Measurements from ENCODE around the gene CEACAM3.

Gene CEACAM3

GRCh38 chr19:41843371-41843770 is 47.0 kb downstream of the CEACAM3 start:
- H3K9me2 ChIP-seq (replicated peaks; ENCODE audit: insufficient read depth, low read length) = no peaks in the 10 kb centered on the region
- H3K4me3 ChIP-seq (ENCODE audit: low read length) = no peak overlapping the region
- H3K9me3 ChIP-seq (replicated peaks; ENCODE audit: insufficient read depth, low read length) = no peaks in the 10 kb centered on the region
- H3K36me3 ChIP-seq (replicated peaks; ENCODE audit: insufficient read depth, low read length) = no peaks in the 10 kb centered on the region
- H3K9ac ChIP-seq (ENCODE audit: low read length) = no peak overlapping the region
- H3K79me2 ChIP-seq (ENCODE audit: low read length) = no peaks in the 10 kb centered on the region
- H3F3A ChIP-seq (ENCODE audit: insufficient read depth, low read length) = no peaks in the 10 kb centered on the region
- no peak overlapping the region for H3K4me2 ChIP-seq (ENCODE audit: low read depth, low read length)
- no peak overlapping the region for H2AFZ ChIP-seq (ENCODE audit: low read length)
- DNase-seq = no peak
- TF ChIP-seq EZH2phosphoT487 (IDR thresholded peaks at IDR 0.05; ENCODE audit: low read length) (no peak), EZH2 (optimal IDR thresholded peaks at IDR 0.05; ENCODE audit: low read depth, low read length) (no peak), CTCF (IDR thresholded peaks at IDR 0.05; ENCODE audit: low read length) (no peak)
- H3K27ac ChIP-seq (ENCODE audit: low read length) = no peak overlapping the region
- H3K4me1 ChIP-seq (ENCODE audit: low read length) = no peaks in the 10 kb centered on the region
- H3K27me3 ChIP-seq (replicated peaks; ENCODE audit: insufficient read depth, low read length) = peaks cover 85% of the 10 kb centered on the region
- no peaks in the 10 kb centered on the region for H4K20me1 ChIP-seq (ENCODE audit: insufficient read depth, low read length)

GRCh38 chr19:41844601-41845000 is 48.2 kb downstream of the CEACAM3 start, which contains the start of gene LYPD4:
TSS of gene LYPD4 (minus strand) at chr19:41844683. CDS start at chr19:41839285, 5,398 bp downstream.
- no peaks in the 10 kb centered on the region for H3F3A ChIP-seq (ENCODE audit: insufficient read depth, low read length)
- no peaks in the 10 kb centered on the region for H4K20me1 ChIP-seq (ENCODE audit: insufficient read depth, low read length)
- H3K4me2 ChIP-seq (ENCODE audit: low read depth, low read length) = no peak within 1 kb of the TSS
- TF ChIP-seq EZH2phosphoT487 (IDR thresholded peaks at IDR 0.05; ENCODE audit: low read length) = no peak
- no peak for TF ChIP-seq CTCF (IDR thresholded peaks at IDR 0.05; ENCODE audit: low read length)
- TF ChIP-seq EZH2 (optimal IDR thresholded peaks at IDR 0.05; ENCODE audit: low read depth, low read length) = no peak
- no peaks in the 10 kb centered on the region for H3K9me2 ChIP-seq (replicated peaks; ENCODE audit: insufficient read depth, low read length)
- no peaks in the 10 kb centered on the region for H3K4me1 ChIP-seq (ENCODE audit: low read length)
- no peak within 1 kb of the TSS for H2AFZ ChIP-seq (ENCODE audit: low read length)
- no peak within 1 kb of the TSS for H3K4me3 ChIP-seq (ENCODE audit: low read length)
- H3K9ac ChIP-seq (ENCODE audit: low read length) = no peak within 1 kb of the TSS
- no peak for DNase-seq
- H3K9me3 ChIP-seq (replicated peaks; ENCODE audit: insufficient read depth, low read length) = no peaks in the 10 kb centered on the region
- H3K27me3 ChIP-seq (replicated peaks; ENCODE audit: insufficient read depth, low read length) = peaks cover 81% of the 10 kb centered on the region
- H3K79me2 ChIP-seq (ENCODE audit: low read length) = no peaks in the 10 kb centered on the region
- H3K36me3 ChIP-seq (replicated peaks; ENCODE audit: insufficient read depth, low read length) = no peaks in the 10 kb centered on the region
- H3K27ac ChIP-seq (ENCODE audit: low read length) = no peak within 1 kb of the TSS

- Histone ChIP-seq H3K9me2 (replicated peaks; ENCODE audit: insufficient read depth, low read length) (no peaks in the 10 kb centered on the region), H3K27me3 (replicated peaks; ENCODE audit: insufficient read depth, low read length) (peaks cover 79% of the 10 kb centered on the region), H3K27ac (ENCODE audit: low read length) (no peak within 1 kb of the TSS), H3K4me3 (ENCODE audit: low read length) (no peak within 1 kb of the TSS), H4K20me1 (ENCODE audit: insufficient read depth, low read length) (no peaks in the 10 kb centered on the region), H3K4me2 (ENCODE audit: low read depth, low read length) (no peak within 1 kb of the TSS), H3K4me1 (ENCODE audit: low read length) (no peaks in the 10 kb centered on the region), H3K79me2 (ENCODE audit: low read length) (no peaks in the 10 kb centered on the region), H3K9me3 (replicated peaks; ENCODE audit: insufficient read depth, low read length) (no peaks in the 10 kb centered on the region), H2AFZ (ENCODE audit: low read length) (no peak within 1 kb of the TSS), H3K9ac (ENCODE audit: low read length) (no peak within 1 kb of the TSS), H3F3A (ENCODE audit: insufficient read depth, low read length) (no peaks in the 10 kb centered on the region), H3K36me3 (replicated peaks; ENCODE audit: insufficient read depth, low read length) (no peaks in the 10 kb centered on the region)
- no peak for DNase-seq
- no peak for TF ChIP-seq EZH2phosphoT487 (IDR thresholded peaks at IDR 0.05; ENCODE audit: low read length)
- TF ChIP-seq EZH2 (optimal IDR thresholded peaks at IDR 0.05; ENCODE audit: low read depth, low read length) = no peak
- no peak for TF ChIP-seq CTCF (IDR thresholded peaks at IDR 0.05; ENCODE audit: low read length)
These were observed 48.4 kb downstream of the CEACAM3 start, which contains the start of gene DMRTC2 for GRCh38 chr19:41845001-41845050. TSS of gene DMRTC2 (plus strand) at chr19:41845042. CDS start at chr19:41847429, 2,387 bp downstream.

Data from MM.1S (cell line).